Measurements from ENCODE around the gene ADGRL3.

The ADGRL3 gene

DNA sequence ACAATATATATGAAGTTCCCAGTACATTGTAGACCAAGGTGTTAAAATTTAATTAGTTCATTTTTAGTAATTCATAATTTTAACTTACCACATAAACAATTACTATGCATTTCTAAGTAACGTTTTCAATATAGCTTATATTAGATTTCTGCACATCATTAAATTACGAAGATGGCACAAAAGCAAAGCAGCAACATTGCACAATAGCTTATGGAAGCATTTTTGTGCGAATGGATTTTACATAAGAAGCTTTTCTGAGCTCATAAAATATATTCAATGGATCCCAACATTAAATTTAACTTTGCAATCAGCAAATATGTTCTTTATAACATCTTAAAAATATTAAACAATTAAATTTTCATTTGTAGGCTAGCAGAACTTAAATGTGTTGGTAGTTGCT, 875.4 kb downstream of the ADGRL3 start:
- in situ Hi-C loops (cut with HindIII; ENCODE audit: low sequenced_read_pairs): no loop called here
- H3K4me3 ChIP-seq (ENCODE audit: low read depth, low read length): no peak overlapping the region
- DNase-seq (ENCODE audit: low read depth): no peak
- TF ChIP-seq, protein P1, sequence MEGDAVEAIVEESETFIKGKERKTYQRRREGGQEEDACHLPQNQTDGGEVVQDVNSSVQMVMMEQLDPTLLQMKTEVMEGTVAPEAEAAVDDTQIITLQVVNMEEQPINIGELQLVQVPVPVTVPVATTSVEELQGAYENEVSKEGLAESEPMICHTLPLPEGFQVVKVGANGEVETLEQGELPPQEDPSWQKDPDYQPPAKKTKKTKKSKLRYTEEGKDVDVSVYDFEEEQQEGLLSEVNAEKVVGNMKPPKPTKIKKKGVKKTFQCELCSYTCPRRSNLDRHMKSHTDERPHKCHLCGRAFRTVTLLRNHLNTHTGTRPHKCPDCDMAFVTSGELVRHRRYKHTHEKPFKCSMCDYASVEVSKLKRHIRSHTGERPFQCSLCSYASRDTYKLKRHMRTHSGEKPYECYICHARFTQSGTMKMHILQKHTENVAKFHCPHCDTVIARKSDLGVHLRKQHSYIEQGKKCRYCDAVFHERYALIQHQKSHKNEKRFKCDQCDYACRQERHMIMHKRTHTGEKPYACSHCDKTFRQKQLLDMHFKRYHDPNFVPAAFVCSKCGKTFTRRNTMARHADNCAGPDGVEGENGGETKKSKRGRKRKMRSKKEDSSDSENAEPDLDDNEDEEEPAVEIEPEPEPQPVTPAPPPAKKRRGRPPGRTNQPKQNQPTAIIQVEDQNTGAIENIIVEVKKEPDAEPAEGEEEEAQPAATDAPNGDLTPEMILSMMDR (IDR thresholded peaks at IDR 0.05; ENCODE audit: low read depth, low read length, missing control alignments): no peak

DNA sequence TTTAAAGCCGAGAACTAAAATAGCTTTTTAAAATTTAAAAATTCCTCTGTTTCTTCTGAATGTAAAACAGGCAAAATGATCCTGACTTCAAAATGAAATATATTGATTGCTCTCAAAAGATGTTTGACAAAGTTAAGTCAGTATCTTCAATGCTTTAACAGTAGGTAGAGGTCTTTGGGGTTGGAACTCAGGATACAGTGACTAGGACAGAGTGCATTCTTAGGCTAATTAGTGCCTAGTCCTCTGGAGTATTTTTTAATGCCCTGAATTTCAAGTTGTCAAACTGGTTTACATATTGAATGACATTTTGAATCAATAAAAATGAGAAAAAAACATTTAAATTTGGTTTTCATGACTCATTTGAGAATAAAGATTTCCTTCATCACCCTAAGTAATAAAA, 877.3 kb downstream of the ADGRL3 start:
- in situ Hi-C loops (cut with HindIII; ENCODE audit: low sequenced_read_pairs): no loop called here
- no peak for DNase-seq (ENCODE audit: low read depth)
- TF ChIP-seq, protein P1 (IDR thresholded peaks at IDR 0.05; ENCODE audit: low read depth, low read length, missing control alignments): no peak
- no peak overlapping the region for H3K4me3 ChIP-seq (ENCODE audit: low read depth, low read length)

DNA sequence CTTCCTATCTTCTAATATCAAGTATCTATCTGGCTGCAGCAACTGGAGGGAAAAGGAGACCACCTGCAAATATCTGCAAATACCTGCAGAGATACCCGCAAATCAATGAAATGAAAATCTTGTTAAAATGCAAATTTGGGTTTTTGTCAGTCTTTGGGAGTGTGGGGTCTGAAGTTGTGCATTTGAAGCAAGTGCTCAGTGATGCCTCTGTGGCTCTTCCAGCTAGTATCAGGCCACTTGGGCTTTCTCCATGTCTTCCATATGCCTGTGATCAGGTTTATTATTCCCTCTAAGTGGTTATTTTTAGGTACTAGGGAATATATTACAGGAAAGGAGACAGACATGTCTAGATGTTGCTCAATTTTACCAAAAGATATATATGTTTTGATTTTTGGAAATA, 880.3 kb downstream of the ADGRL3 start:
- in situ Hi-C loops (cut with HindIII; ENCODE audit: low sequenced_read_pairs): no loop called here
- H3K4me3 ChIP-seq (ENCODE audit: low read depth, low read length): no peak overlapping the region
- TF ChIP-seq, protein P1 (IDR thresholded peaks at IDR 0.05; ENCODE audit: low read depth, low read length, missing control alignments): no peak
- DNase-seq (ENCODE audit: low read depth): no peak

DNA sequence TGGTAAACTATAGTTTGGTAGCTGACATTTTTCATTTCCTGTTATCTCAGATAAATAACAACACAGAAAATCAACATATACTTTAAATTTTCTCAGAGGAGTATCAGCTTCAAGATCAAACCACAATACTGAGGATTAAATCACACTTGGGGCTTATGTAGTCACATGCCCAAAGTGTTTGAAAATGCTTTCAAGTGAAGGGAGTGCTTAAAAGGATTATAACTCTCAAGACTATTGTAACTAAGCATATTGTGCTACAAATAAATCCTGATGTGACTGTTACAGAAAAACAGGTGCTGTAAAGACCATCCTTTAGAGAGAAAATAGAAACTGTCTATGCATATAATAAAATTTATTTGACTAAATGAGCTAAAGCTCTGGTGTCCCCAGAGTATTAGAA, 887.6 kb downstream of the ADGRL3 start:
- DNase-seq (ENCODE audit: low read depth): no peak
- H3K4me3 ChIP-seq (ENCODE audit: low read depth, low read length): no peak overlapping the region
- in situ Hi-C loops (cut with HindIII; ENCODE audit: low sequenced_read_pairs): no loop called here
- TF ChIP-seq, protein P1 (IDR thresholded peaks at IDR 0.05; ENCODE audit: low read depth, low read length, missing control alignments): no peak

DNA sequence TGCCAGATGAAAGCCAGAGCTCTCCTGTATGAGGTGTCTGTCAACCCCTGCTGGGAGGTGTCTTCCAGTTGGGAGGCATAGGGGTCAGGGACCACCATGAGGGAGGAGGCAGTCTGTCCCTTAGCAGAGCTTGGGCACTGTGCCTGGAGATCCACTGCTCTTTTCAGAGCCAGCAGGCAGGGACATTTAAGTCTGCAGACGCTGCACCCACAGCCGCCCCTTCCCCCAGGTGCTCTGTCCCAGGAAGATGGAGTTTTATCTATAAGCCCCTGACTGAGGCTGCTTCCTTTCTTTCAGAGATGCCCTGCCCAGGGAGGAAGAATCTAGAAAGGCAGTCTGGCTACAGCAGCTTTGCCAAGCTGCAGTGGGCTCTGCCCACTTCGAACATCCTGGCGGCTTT, 893.6 kb downstream of the ADGRL3 start:
- in situ Hi-C loops (cut with HindIII; ENCODE audit: low sequenced_read_pairs): no loop called here
- no peak overlapping the region for H3K4me3 ChIP-seq (ENCODE audit: low read depth, low read length)
- DNase-seq (ENCODE audit: low read depth): no peak
- TF ChIP-seq, protein P1 (IDR thresholded peaks at IDR 0.05; ENCODE audit: low read depth, low read length, missing control alignments): no peak

DNA sequence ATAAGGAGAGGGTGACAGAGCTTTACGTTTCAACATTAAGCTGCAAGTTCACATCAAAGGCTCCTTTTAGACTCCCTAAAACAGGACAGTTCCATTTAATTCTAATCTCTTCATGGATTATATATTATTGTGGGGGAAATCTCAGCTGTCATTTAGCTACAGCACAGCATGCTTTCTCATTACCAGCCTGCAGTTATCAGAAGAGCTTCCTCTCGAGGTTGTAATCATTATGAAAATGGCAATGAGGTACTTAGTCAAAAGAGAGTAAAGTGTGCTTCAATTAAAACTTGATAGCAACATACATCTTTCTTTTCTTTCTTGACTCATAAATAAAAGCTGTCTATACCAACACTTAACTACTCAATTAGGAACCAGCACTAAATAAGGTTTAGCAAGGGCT, 896.8 kb downstream of the ADGRL3 start:
- no peak for DNase-seq (ENCODE audit: low read depth)

More for the DNA sequence above, 896.8 kb downstream of the ADGRL3 start:
- in situ Hi-C loops (cut with HindIII; ENCODE audit: low sequenced_read_pairs): no loop called here
- H3K4me3 ChIP-seq (ENCODE audit: low read depth, low read length): no peak overlapping the region
- TF ChIP-seq, protein P1 (IDR thresholded peaks at IDR 0.05; ENCODE audit: low read depth, low read length, missing control alignments): no peak
